Fibroblast of skin of abdomen (primary cell): ENCODE measurements around the gene CAMK1D.
A peak's percentile ranks its signal among the peaks of the same experiment; 100 is the strongest.
"Not testable (repeated sequence)": the region's sequence is repeated elsewhere in the genome, so short reads cannot be mapped to it uniquely, and the experiment has no call there.

Experiments
- DNase-seq: peaks from one replicate; pipeline ENCODE4 v3.0.0-alpha.2; 2013

Gene CAMK1D

GRCh38 chr10:12705943-12706342 is 356.6 kb downstream of the CAMK1D start:
- DNase-seq: no peak

- DNase-seq: peak; percentile 95
Observed at GRCh38 chr10:12707461-12708185, 358.3 kb downstream of the CAMK1D start.

- peak; percentile 66 for DNase-seq
Observed at GRCh38 chr10:12709000-12709401, 359.7 kb downstream of the CAMK1D start.

GRCh38 chr10:12709521-12709963 is 360.2 kb downstream of the CAMK1D start:
- peak; percentile 47 for DNase-seq

- no peak for DNase-seq
Observed at GRCh38 chr10:12710157-12710556, 360.8 kb downstream of the CAMK1D start.

- DNase-seq: peak; percentile 86
Observed at GRCh38 chr10:12710594-12711349, 361.4 kb downstream of the CAMK1D start.

GRCh38 chr10:12711350-12711708 is 362.0 kb downstream of the CAMK1D start:
- DNase-seq: no peak

GRCh38 chr10:12712293-12712983 is 363.1 kb downstream of the CAMK1D start:
- DNase-seq: no peak

- not testable (repeated sequence) for DNase-seq
Observed at GRCh38 chr10:12712984-12713316, 363.6 kb downstream of the CAMK1D start.

GRCh38 chr10:12716042-12716441 is 366.7 kb downstream of the CAMK1D start:
- no peak for DNase-seq

GRCh38 chr10:12717981-12718707 is 368.8 kb downstream of the CAMK1D start:
- no peak for DNase-seq

GRCh38 chr10:12719365-12719764 is 370.0 kb downstream of the CAMK1D start:
- no peak for DNase-seq

GRCh38 chr10:12720217-12720981 is 371.1 kb downstream of the CAMK1D start:
- DNase-seq: peak; percentile 51

GRCh38 chr10:12721334-12721733 is 372.0 kb downstream of the CAMK1D start:
- DNase-seq: no peak

GRCh38 chr10:12723220-12723619 is 373.9 kb downstream of the CAMK1D start:
- no peak for DNase-seq

- no peak for DNase-seq
Observed at GRCh38 chr10:12724807-12725579, 375.6 kb downstream of the CAMK1D start.

GRCh38 chr10:12725580-12725888 is 376.2 kb downstream of the CAMK1D start:
- DNase-seq: not testable (repeated sequence)

- DNase-seq: no peak
Observed at GRCh38 chr10:12726971-12727831, 377.9 kb downstream of the CAMK1D start.

GRCh38 chr10:12727832-12728215 is 378.5 kb downstream of the CAMK1D start:
- DNase-seq: no peak

- DNase-seq: peak; percentile 44
Observed at GRCh38 chr10:12728494-12728893, 379.1 kb downstream of the CAMK1D start.
